PFSK-1 (cell line): ENCODE data around the gene CFAP298.

Experiments
- POLR2AphosphoS5 ChIP-seq: IDR thresholded peaks from 2 replicates; pipeline ENCODE4 v1.6.1; 2012; ENCODE audit warnings: low read depth, mild to moderate bottlenecking, control low read depth, low read length, moderate library complexity
- REST ChIP-seq, 2 experiments: IDR thresholded peaks; 2 replicates each; pipeline versions ENCODE4 v1.6.1 to v1.8.0; 2011 to 2012; ENCODE audit warnings: low read depth in 2 of 2, low read length in 2 of 2, control low read depth in 1 of 2, inconsistent platforms in 1 of 2, mild to moderate bottlenecking in 1 of 2, moderate library complexity in 1 of 2; ENCODE audit not compliant: insufficient read depth in 1 of 2
- SIN3A ChIP-seq: IDR thresholded peaks from 2 replicates; pipeline ENCODE4 v1.6.1; 2012; ENCODE audit warnings: mild to moderate bottlenecking, low read length, moderate library complexity, borderline replicate concordance; ENCODE audit not compliant: insufficient read depth

DNA sequence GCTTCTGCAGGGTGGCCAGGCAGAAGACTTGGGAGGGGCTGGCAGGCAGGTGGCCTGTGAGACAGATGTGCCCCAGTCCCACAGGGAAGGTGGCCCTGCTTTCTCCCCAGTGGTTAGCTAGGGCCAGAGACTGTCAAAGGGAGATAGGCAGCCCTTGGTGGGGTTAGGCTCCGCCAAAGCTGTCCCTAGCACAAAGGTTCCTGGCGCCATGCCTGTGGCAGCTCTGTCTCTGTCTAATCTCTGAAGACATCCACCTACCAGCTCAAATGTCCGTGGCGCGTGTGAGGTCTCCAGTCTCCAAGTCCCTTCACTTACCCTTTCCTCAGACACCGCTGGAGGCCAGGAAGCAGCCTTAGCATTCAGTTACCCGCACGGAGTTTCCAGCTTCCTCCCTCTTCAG is 44.6 kb downstream of the CFAP298 start:
- no peak for TF ChIP-seq POLR2AphosphoS5
- no peak for TF ChIP-seq REST (IDR thresholded peaks at IDR 0.05; ENCODE audit: insufficient read depth in 1 of 2, low read depth in 2 of 2, low read length in 2 of 2)
- TF ChIP-seq SIN3A: no peak
